ENCODE data around the gene VAT1L. TPM values are rescaled to one million over a fixed set of nuclear protein-coding genes. Genes with fewer than 3 reads are reported as not detected.

The VAT1L gene
- total and polyA plus RNA-seq, 2 experiments from 2014 or later: 11.0 to 24.4 TPM

GRCh38 chr16:77840093-77840492 is 51.7 kb downstream of the VAT1L start:
- no peak for DNase-seq (ENCODE audit: low spot score)
- H3F3A ChIP-seq (replicated peaks; ENCODE audit: low read depth): no peaks in the 10 kb centered on the region
- no peaks in the 10 kb centered on the region for H3K9me2 ChIP-seq (ENCODE audit: insufficient read depth)
- no peaks in the 10 kb centered on the region for H3K79me2 ChIP-seq (replicated peaks; ENCODE audit: insufficient read depth)
- no peak overlapping the region for H3K4me2 ChIP-seq
- Mint-ChIP-seq H3K27me3 (ENCODE audit: insufficient read depth, low read depth, poor library complexity) (no peaks in the 10 kb centered on the region), H3K4me1 (peaks cover 12% of the 10 kb centered on the region), H3K36me3 (ENCODE audit: low read depth) (no peaks in the 10 kb centered on the region; the same call in 2 of the 3 replicates), H3K4me3 (no peak overlapping the region), H3K27ac (no peak overlapping the region), H3K9me3 (no peaks in the 10 kb centered on the region)
- H3K4me1 ChIP-seq (ENCODE audit: insufficient read depth): peaks cover 4% of the 10 kb centered on the region
- H3K27me3 ChIP-seq (ENCODE audit: insufficient read depth): no peaks in the 10 kb centered on the region
- H3K27ac ChIP-seq (ENCODE audit: low read depth): no peak overlapping the region
- no peak for ATAC-seq
- no peak overlapping the region for H3K4me3 ChIP-seq
- no peaks in the 10 kb centered on the region for H3K36me3 ChIP-seq (ENCODE audit: insufficient read depth)
- H4K20me1 ChIP-seq (replicated peaks; ENCODE audit: insufficient read depth): no peaks in the 10 kb centered on the region
- TF ChIP-seq ETS1 (IDR thresholded peaks at IDR 0.05) (no peak), EZH2 (IDR thresholded peaks at IDR 0.05; ENCODE audit: low read depth, unreplicated experiment) (no peak), ZNF331 (CRISPR knock-in tag; IDR thresholded peaks at IDR 0.05; ENCODE audit: low read depth) (no peak), POLR2AphosphoS5 (IDR thresholded peaks at IDR 0.05; ENCODE audit: low read depth) (no peak), JUNB (IDR thresholded peaks at IDR 0.05; ENCODE audit: unreplicated experiment) (no peak), EZH2phosphoT487 (IDR thresholded peaks at IDR 0.05; ENCODE audit: unreplicated experiment) (no peak), NANOG (IDR thresholded peaks at IDR 0.05; ENCODE audit: borderline replicate concordance) (no peak), CTCF (conservative IDR thresholded peaks at IDR 0.05; ENCODE audit: low read depth in 2 of 2) (no peak), ZNF114 (CRISPR knock-in tag; IDR thresholded peaks at IDR 0.05) (no peak), STAT1 (IDR thresholded peaks at IDR 0.05; ENCODE audit: unreplicated experiment) (no peak), CREB1 (CRISPR knock-in tag; IDR thresholded peaks at IDR 0.05; ENCODE audit: low read depth) (no peak)
- TF ChIP-seq, protein P1, sequence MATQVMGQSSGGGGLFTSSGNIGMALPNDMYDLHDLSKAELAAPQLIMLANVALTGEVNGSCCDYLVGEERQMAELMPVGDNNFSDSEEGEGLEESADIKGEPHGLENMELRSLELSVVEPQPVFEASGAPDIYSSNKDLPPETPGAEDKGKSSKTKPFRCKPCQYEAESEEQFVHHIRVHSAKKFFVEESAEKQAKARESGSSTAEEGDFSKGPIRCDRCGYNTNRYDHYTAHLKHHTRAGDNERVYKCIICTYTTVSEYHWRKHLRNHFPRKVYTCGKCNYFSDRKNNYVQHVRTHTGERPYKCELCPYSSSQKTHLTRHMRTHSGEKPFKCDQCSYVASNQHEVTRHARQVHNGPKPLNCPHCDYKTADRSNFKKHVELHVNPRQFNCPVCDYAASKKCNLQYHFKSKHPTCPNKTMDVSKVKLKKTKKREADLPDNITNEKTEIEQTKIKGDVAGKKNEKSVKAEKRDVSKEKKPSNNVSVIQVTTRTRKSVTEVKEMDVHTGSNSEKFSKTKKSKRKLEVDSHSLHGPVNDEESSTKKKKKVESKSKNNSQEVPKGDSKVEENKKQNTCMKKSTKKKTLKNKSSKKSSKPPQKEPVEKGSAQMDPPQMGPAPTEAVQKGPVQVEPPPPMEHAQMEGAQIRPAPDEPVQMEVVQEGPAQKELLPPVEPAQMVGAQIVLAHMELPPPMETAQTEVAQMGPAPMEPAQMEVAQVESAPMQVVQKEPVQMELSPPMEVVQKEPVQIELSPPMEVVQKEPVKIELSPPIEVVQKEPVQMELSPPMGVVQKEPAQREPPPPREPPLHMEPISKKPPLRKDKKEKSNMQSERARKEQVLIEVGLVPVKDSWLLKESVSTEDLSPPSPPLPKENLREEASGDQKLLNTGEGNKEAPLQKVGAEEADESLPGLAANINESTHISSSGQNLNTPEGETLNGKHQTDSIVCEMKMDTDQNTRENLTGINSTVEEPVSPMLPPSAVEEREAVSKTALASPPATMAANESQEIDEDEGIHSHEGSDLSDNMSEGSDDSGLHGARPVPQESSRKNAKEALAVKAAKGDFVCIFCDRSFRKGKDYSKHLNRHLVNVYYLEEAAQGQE (IDR thresholded peaks at IDR 0.05; ENCODE audit: unreplicated experiment): no peak
- TF ChIP-seq, protein P2, sequence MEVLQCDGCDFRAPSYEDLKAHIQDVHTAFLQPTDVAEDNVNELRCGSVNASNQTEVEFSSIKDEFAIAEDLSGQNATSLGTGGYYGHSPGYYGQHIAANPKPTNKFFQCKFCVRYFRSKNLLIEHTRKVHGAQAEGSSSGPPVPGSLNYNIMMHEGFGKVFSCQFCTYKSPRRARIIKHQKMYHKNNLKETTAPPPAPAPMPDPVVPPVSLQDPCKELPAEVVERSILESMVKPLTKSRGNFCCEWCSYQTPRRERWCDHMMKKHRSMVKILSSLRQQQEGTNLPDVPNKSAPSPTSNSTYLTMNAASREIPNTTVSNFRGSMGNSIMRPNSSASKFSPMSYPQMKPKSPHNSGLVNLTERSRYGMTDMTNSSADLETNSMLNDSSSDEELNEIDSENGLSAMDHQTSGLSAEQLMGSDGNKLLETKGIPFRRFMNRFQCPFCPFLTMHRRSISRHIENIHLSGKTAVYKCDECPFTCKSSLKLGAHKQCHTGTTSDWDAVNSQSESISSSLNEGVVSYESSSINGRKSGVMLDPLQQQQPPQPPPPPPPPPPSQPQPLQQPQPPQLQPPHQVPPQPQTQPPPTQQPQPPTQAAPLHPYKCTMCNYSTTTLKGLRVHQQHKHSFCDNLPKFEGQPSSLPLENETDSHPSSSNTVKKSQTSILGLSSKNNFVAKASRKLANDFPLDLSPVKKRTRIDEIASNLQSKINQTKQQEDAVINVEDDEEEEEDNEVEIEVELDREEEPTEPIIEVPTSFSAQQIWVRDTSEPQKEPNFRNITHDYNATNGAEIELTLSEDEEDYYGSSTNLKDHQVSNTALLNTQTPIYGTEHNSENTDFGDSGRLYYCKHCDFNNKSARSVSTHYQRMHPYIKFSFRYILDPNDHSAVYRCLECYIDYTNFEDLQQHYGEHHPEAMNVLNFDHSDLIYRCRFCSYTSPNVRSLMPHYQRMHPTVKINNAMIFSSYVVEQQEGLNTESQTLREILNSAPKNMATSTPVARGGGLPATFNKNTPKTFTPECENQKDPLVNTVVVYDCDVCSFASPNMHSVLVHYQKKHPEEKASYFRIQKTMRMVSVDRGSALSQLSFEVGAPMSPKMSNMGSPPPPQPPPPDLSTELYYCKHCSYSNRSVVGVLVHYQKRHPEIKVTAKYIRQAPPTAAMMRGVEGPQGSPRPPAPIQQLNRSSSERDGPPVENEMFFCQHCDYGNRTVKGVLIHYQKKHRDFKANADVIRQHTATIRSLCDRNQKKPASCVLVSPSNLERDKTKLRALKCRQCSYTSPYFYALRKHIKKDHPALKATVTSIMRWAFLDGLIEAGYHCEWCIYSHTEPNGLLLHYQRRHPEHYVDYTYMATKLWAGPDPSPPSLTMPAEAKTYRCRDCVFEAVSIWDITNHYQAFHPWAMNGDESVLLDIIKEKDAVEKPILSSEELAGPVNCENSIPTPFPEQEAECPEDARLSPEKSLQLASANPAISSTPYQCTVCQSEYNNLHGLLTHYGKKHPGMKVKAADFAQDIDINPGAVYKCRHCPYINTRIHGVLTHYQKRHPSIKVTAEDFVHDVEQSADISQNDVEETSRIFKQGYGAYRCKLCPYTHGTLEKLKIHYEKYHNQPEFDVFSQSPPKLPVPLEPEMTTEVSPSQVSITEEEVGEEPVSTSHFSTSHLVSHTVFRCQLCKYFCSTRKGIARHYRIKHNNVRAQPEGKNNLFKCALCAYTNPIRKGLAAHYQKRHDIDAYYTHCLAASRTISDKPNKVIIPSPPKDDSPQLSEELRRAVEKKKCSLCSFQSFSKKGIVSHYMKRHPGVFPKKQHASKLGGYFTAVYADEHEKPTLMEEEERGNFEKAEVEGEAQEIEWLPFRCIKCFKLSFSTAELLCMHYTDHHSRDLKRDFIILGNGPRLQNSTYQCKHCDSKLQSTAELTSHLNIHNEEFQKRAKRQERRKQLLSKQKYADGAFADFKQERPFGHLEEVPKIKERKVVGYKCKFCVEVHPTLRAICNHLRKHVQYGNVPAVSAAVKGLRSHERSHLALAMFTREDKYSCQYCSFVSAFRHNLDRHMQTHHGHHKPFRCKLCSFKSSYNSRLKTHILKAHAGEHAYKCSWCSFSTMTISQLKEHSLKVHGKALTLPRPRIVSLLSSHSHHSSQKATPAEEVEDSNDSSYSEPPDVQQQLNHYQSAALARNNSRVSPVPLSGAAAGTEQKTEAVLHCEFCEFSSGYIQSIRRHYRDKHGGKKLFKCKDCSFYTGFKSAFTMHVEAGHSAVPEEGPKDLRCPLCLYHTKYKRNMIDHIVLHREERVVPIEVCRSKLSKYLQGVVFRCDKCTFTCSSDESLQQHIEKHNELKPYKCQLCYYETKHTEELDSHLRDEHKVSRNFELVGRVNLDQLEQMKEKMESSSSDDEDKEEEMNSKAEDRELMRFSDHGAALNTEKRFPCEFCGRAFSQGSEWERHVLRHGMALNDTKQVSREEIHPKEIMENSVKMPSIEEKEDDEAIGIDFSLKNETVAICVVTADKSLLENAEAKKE (CRISPR knock-in tag; IDR thresholded peaks at IDR 0.05): no peak
- H2AFZ ChIP-seq: no peak overlapping the region

Data from GM23338 (cell line).